Astrocyte (in vitro differentiated cells and primary cell): ENCODE results near the gene PPARG. TPM values are rescaled to one million over a fixed set of nuclear protein-coding genes. Genes with fewer than 3 reads are reported as not detected.

Experiments
- DNase-seq: peaks from one replicate; pipeline ENCODE4 v3.0.0-alpha.2; 2010; ENCODE audit warnings: low read depth
- FAIRE-seq: peaks from 2 replicates; lab custom pipeline; 2011; peaks lifted over from hg19 to GRCh38; lab: Jason Lieb, UNC
- H2AFZ ChIP-seq: 2 replicates; pipeline ENCODE4 v1.6.0; 2012; ENCODE audit warnings: low read depth, low read length, inconsistent platforms
- H3K27ac ChIP-seq: 2 replicates; pipeline ENCODE4 v1.5.1; 2011; ENCODE audit warnings: low read depth, low read length, inconsistent platforms
- H3K27me3 ChIP-seq: 2 replicates; pipeline ENCODE4 v1.6.0; 2011; ENCODE audit warnings: low read length, inconsistent platforms; ENCODE audit not compliant: insufficient read depth
- H3K36me3 ChIP-seq: 2 replicates; pipeline ENCODE4 v1.5.1; 2011; ENCODE audit warnings: low read length, inconsistent platforms; ENCODE audit not compliant: insufficient read depth
- H3K4me1 ChIP-seq: 2 replicates; pipeline ENCODE4 v1.5.1; 2011; ENCODE audit warnings: low read length, inconsistent platforms; ENCODE audit not compliant: insufficient read depth
- H3K4me2 ChIP-seq: 2 replicates; pipeline ENCODE4 v1.6.0; 2012; ENCODE audit warnings: low read length, inconsistent platforms
- H3K4me3 ChIP-seq: 2 replicates; pipeline ENCODE4 v1.5.1; 2011; ENCODE audit warnings: low read depth, mild to moderate bottlenecking, low read length, inconsistent platforms; ENCODE audit not compliant: insufficient read depth
- H3K79me2 ChIP-seq: 2 replicates; pipeline ENCODE4 v1.6.0; 2012; ENCODE audit warnings: mild to moderate bottlenecking, low read length, inconsistent platforms; ENCODE audit not compliant: insufficient read depth
- H3K9ac ChIP-seq: 2 replicates; pipeline ENCODE4 v1.6.0; 2012; ENCODE audit warnings: mild to moderate bottlenecking, low read length, inconsistent platforms
- H3K9me3 ChIP-seq: 2 replicates; pipeline ENCODE4 v1.5.1; 2012; ENCODE audit warnings: low read depth, mild to moderate bottlenecking, low read length, inconsistent platforms; ENCODE audit not compliant: insufficient read depth
- H4K20me1 ChIP-seq: 2 replicates; pipeline ENCODE4 v1.6.0; 2012; ENCODE audit warnings: low read length, inconsistent platforms; ENCODE audit not compliant: insufficient read depth
- H3K27ac Mint-ChIP-seq: one replicate; pipeline ENCODE4 v1.8.0; 2021; ENCODE audit warnings: mild to moderate bottlenecking, mixed read lengths; ENCODE audit not compliant: unreplicated experiment
- H3K27me3 Mint-ChIP-seq: one replicate; pipeline ENCODE4 v1.8.0; 2021; ENCODE audit warnings: low read depth, mixed read lengths; ENCODE audit not compliant: unreplicated experiment
- H3K36me3 Mint-ChIP-seq: one replicate; pipeline ENCODE4 v1.8.0; 2021; ENCODE audit warnings: low read depth, mixed read lengths; ENCODE audit not compliant: unreplicated experiment
- H3K4me1 Mint-ChIP-seq: one replicate; pipeline ENCODE4 v1.8.0; 2021; ENCODE audit warnings: low read depth, mixed read lengths; ENCODE audit not compliant: unreplicated experiment
- H3K4me3 Mint-ChIP-seq: one replicate; pipeline ENCODE4 v1.8.0; 2021; ENCODE audit warnings: mild to moderate bottlenecking, moderate library complexity, mixed read lengths; ENCODE audit not compliant: unreplicated experiment
- H3K9me3 Mint-ChIP-seq: one replicate; pipeline ENCODE4 v1.8.0; 2021; ENCODE audit warnings: mild to moderate bottlenecking, mixed read lengths; ENCODE audit not compliant: unreplicated experiment
- CTCF ChIP-seq: IDR thresholded peaks from 2 replicates; pipeline ENCODE4 v1.5.1; 2011; ENCODE audit warnings: low read depth, mild to moderate bottlenecking, inconsistent platforms, low read length, moderate library complexity; ENCODE audit not compliant: insufficient read depth
- EZH2 ChIP-seq: IDR thresholded peaks from 2 replicates; pipeline ENCODE4 v1.6.1; 2012; ENCODE audit warnings: mild to moderate bottlenecking, low read length, inconsistent platforms; ENCODE audit not compliant: insufficient read depth
- total RNA-seq: library from RNA; stranded (reverse); gene quantifications from 2 replicates; pipeline ENCODE4 v1.2.1, GENCODE V29; 2021

The PPARG gene
- total RNA-seq, 1 donor from 2014 or later, result 4.4 TPM

- Histone ChIP-seq H3K79me2 (no peaks in the 10 kb centered on the region), H3K36me3 (no peaks in the 10 kb centered on the region), H3K4me1 (no peaks in the 10 kb centered on the region), H3K27ac (no peak overlapping the region), H3K4me3 (no peak overlapping the region), H3K4me2 (no peak overlapping the region), H3K9ac (no peak overlapping the region), H2AFZ (no peak overlapping the region), H3K27me3 (no peaks in the 10 kb centered on the region), H3K9me3 (no peaks in the 10 kb centered on the region), H4K20me1 (no peaks in the 10 kb centered on the region)
- no peak for FAIRE-seq
- no peak for TF ChIP-seq EZH2
- TF ChIP-seq CTCF, result no peak
- no peak for DNase-seq
- Mint-ChIP-seq H3K27me3 (peaks cover 4% of the 10 kb centered on the region), H3K36me3 (no peaks in the 10 kb centered on the region), H3K9me3 (no peaks in the 10 kb centered on the region), H3K4me3 (no peak overlapping the region), H3K27ac (no peak overlapping the region), H3K4me1 (no peaks in the 10 kb centered on the region)
Observed at GRCh38 chr3:12318758-12319621, 30.1 kb downstream of the PPARG start.

- H3K27ac Mint-ChIP-seq, result no peak overlapping the region
- H3K4me3 ChIP-seq, result no peak overlapping the region
- TF ChIP-seq EZH2, result no peak
- no peak for TF ChIP-seq CTCF
Observed at GRCh38 chr3:12321015-12321414, 32.1 kb downstream of the PPARG start.

GRCh38 chr3:12323237-12323636 lies 34.4 kb downstream of the PPARG start:
- Histone ChIP-seq H2AFZ (no peak overlapping the region), H3K27me3 (no peaks in the 10 kb centered on the region), H3K9me3 (no peaks in the 10 kb centered on the region), H3K79me2 (no peaks in the 10 kb centered on the region), H3K9ac (no peak overlapping the region), H4K20me1 (no peaks in the 10 kb centered on the region), H3K27ac (no peak overlapping the region), H3K4me2 (no peak overlapping the region), H3K4me1 (no peaks in the 10 kb centered on the region), H3K4me3 (no peak overlapping the region), H3K36me3 (no peaks in the 10 kb centered on the region)
- Mint-ChIP-seq H3K27me3 (no peaks in the 10 kb centered on the region), H3K27ac (no peak overlapping the region), H3K9me3 (no peaks in the 10 kb centered on the region), H3K36me3 (no peaks in the 10 kb centered on the region), H3K4me1 (no peaks in the 10 kb centered on the region), H3K4me3 (no peak overlapping the region)
- FAIRE-seq (no peak), DNase-seq (no peak)
- TF ChIP-seq CTCF (no peak), EZH2 (no peak)

More at GRCh38 chr3:12321015-12321414, 32.1 kb downstream of the PPARG start:
- H3K4me3 Mint-ChIP-seq, result no peak overlapping the region
- Histone ChIP-seq H3K27ac (no peak overlapping the region), H3K79me2 (no peaks in the 10 kb centered on the region), H3K4me1 (no peaks in the 10 kb centered on the region), H3K27me3 (no peaks in the 10 kb centered on the region), H3K36me3 (no peaks in the 10 kb centered on the region), H3K9ac (no peak overlapping the region), H3K4me2 (no peak overlapping the region), H2AFZ (no peak overlapping the region), H3K9me3 (no peaks in the 10 kb centered on the region), H4K20me1 (no peaks in the 10 kb centered on the region)
- no peaks in the 10 kb centered on the region for H3K4me1 Mint-ChIP-seq
- no peaks in the 10 kb centered on the region for H3K36me3 Mint-ChIP-seq
- H3K27me3 Mint-ChIP-seq, result no peaks in the 10 kb centered on the region
- no peak for FAIRE-seq
- no peak for DNase-seq
- H3K9me3 Mint-ChIP-seq, result no peaks in the 10 kb centered on the region
